ENCODE measurements around the gene OPCML. TPM values are rescaled to one million over a fixed set of nuclear protein-coding genes. Genes with fewer than 3 reads are reported as not detected.

The OPCML gene
- total RNA-seq, 2 donors from 2014 or later: not detected

GRCh38 chr11:132895340-132895739, 637.0 kb downstream of the OPCML start:
- no peaks in the 10 kb centered on the region for H3K9me3 ChIP-seq (ENCODE audit: control insufficient read depth, low read length, poor library complexity, severe bottlenecking)
- Mint-ChIP-seq H3K4me1 (no peaks in the 10 kb centered on the region), H3K36me3 (ENCODE audit: low read depth) (no peaks in the 10 kb centered on the region), H3K27me3 (peaks cover 6% of the 10 kb centered on the region), H3K27ac (no peak overlapping the region), H3K4me3 (no peak overlapping the region)
- no peak for ATAC-seq
- DNase-seq: no peak

- H3K27me3 Mint-ChIP-seq: peaks cover 4% of the 10 kb centered on the region
- H3K4me1 Mint-ChIP-seq: no peaks in the 10 kb centered on the region
- no peaks in the 10 kb centered on the region for H3K9me3 ChIP-seq (ENCODE audit: control insufficient read depth, low read length, poor library complexity, severe bottlenecking)
- ATAC-seq: no peak
- H3K36me3 Mint-ChIP-seq (ENCODE audit: low read depth): no peaks in the 10 kb centered on the region
- no peak overlapping the region for H3K27ac Mint-ChIP-seq
- DNase-seq: no peak
- H3K4me3 Mint-ChIP-seq: no peak overlapping the region
Observed at GRCh38 chr11:132894606-132895005, 637.7 kb downstream of the OPCML start.

- ATAC-seq: no peak
- Mint-ChIP-seq H3K4me3 (no peak overlapping the region), H3K4me1 (no peaks in the 10 kb centered on the region), H3K27me3 (peaks cover 4% of the 10 kb centered on the region), H3K36me3 (ENCODE audit: low read depth) (no peaks in the 10 kb centered on the region), H3K27ac (no peak overlapping the region)
- no peaks in the 10 kb centered on the region for H3K9me3 ChIP-seq (ENCODE audit: control insufficient read depth, low read length, poor library complexity, severe bottlenecking)
- no peak for DNase-seq
Observed at GRCh38 chr11:132892876-132893275, 639.4 kb downstream of the OPCML start.

- H3K9me3 ChIP-seq (ENCODE audit: control insufficient read depth, low read length, poor library complexity, severe bottlenecking): no peaks in the 10 kb centered on the region
- DNase-seq (no peak), ATAC-seq (no peak)
- no peak overlapping the region for H3K27ac Mint-ChIP-seq
- H3K4me3 Mint-ChIP-seq: no peak overlapping the region
- H3K27me3 Mint-ChIP-seq: peaks cover 24% of the 10 kb centered on the region
- no peaks in the 10 kb centered on the region for H3K36me3 Mint-ChIP-seq (ENCODE audit: low read depth)
- H3K4me1 Mint-ChIP-seq: no peaks in the 10 kb centered on the region
Observed at GRCh38 chr11:132888226-132888625, 644.1 kb downstream of the OPCML start.

- H3K36me3 Mint-ChIP-seq (ENCODE audit: low read depth): no peaks in the 10 kb centered on the region
- H3K27me3 Mint-ChIP-seq: peaks cover 30% of the 10 kb centered on the region
- H3K9me3 ChIP-seq (ENCODE audit: control insufficient read depth, low read length, poor library complexity, severe bottlenecking): no peaks in the 10 kb centered on the region
- ATAC-seq (no peak), DNase-seq (no peak)
- H3K4me3 Mint-ChIP-seq: no peak overlapping the region
- H3K27ac Mint-ChIP-seq: no peak overlapping the region
- H3K4me1 Mint-ChIP-seq: no peaks in the 10 kb centered on the region
Observed at GRCh38 chr11:132886335-132886734, 646.0 kb downstream of the OPCML start.

GRCh38 chr11:132883241-132883640, 649.1 kb downstream of the OPCML start:
- Mint-ChIP-seq H3K4me1 (no peaks in the 10 kb centered on the region), H3K4me3 (no peak overlapping the region), H3K27me3 (peaks cover 30% of the 10 kb centered on the region), H3K36me3 (ENCODE audit: low read depth) (no peaks in the 10 kb centered on the region), H3K27ac (no peak overlapping the region)
- no peaks in the 10 kb centered on the region for H3K9me3 ChIP-seq (ENCODE audit: control insufficient read depth, low read length, poor library complexity, severe bottlenecking)
- ATAC-seq: no peak
- no peak for DNase-seq

GRCh38 chr11:132881622-132882021, 650.7 kb downstream of the OPCML start:
- DNase-seq (no peak), ATAC-seq (no peak)
- H3K9me3 ChIP-seq (ENCODE audit: control insufficient read depth, low read length, poor library complexity, severe bottlenecking): no peaks in the 10 kb centered on the region
- Mint-ChIP-seq H3K4me1 (no peaks in the 10 kb centered on the region), H3K27ac (no peak overlapping the region), H3K4me3 (no peak overlapping the region), H3K27me3 (peaks cover 25% of the 10 kb centered on the region), H3K36me3 (ENCODE audit: low read depth) (no peaks in the 10 kb centered on the region)

- ATAC-seq (no peak), DNase-seq (no peak)
- Mint-ChIP-seq H3K27me3 (peaks cover 17% of the 10 kb centered on the region), H3K36me3 (ENCODE audit: low read depth) (no peaks in the 10 kb centered on the region), H3K27ac (no peak overlapping the region), H3K4me1 (no peaks in the 10 kb centered on the region), H3K4me3 (no peak overlapping the region)
- no peaks in the 10 kb centered on the region for H3K9me3 ChIP-seq (ENCODE audit: control insufficient read depth, low read length, poor library complexity, severe bottlenecking)
Observed at GRCh38 chr11:132878111-132878510, 654.2 kb downstream of the OPCML start.

- no peaks in the 10 kb centered on the region for H3K4me1 Mint-ChIP-seq
- ATAC-seq: no peak
- no peaks in the 10 kb centered on the region for H3K36me3 Mint-ChIP-seq (ENCODE audit: low read depth)
- no peak overlapping the region for H3K4me3 Mint-ChIP-seq
- no peaks in the 10 kb centered on the region for H3K9me3 ChIP-seq (ENCODE audit: control insufficient read depth, low read length, poor library complexity, severe bottlenecking)
- H3K27ac Mint-ChIP-seq: no peak overlapping the region
- H3K27me3 Mint-ChIP-seq: peaks cover 17% of the 10 kb centered on the region
- no peak for DNase-seq
Observed at GRCh38 chr11:132876705-132877104, 655.6 kb downstream of the OPCML start.

- no peak overlapping the region for H3K27ac Mint-ChIP-seq
- no peak overlapping the region for H3K4me3 Mint-ChIP-seq
- ATAC-seq: no peak
Observed at GRCh38 chr11:132876239-132876638, 656.1 kb downstream of the OPCML start.

GRCh38 chr11:132874638-132875037, 657.7 kb downstream of the OPCML start:
- H3K27me3 Mint-ChIP-seq: peaks cover 18% of the 10 kb centered on the region
- H3K36me3 Mint-ChIP-seq (ENCODE audit: low read depth): no peaks in the 10 kb centered on the region
- no peak for ATAC-seq
- no peak overlapping the region for H3K27ac Mint-ChIP-seq
- no peaks in the 10 kb centered on the region for H3K4me1 Mint-ChIP-seq
- H3K4me3 Mint-ChIP-seq: no peak overlapping the region
- no peak for DNase-seq
- no peaks in the 10 kb centered on the region for H3K9me3 ChIP-seq (ENCODE audit: control insufficient read depth, low read length, poor library complexity, severe bottlenecking)

More at GRCh38 chr11:132876239-132876638, 656.1 kb downstream of the OPCML start:
- Mint-ChIP-seq H3K27me3 (peaks cover 18% of the 10 kb centered on the region), H3K4me1 (no peaks in the 10 kb centered on the region), H3K36me3 (ENCODE audit: low read depth) (no peaks in the 10 kb centered on the region)
- H3K9me3 ChIP-seq (ENCODE audit: control insufficient read depth, low read length, poor library complexity, severe bottlenecking): no peaks in the 10 kb centered on the region
- DNase-seq: no peak

- H3K27ac Mint-ChIP-seq: no peak overlapping the region
- ATAC-seq: no peak
Observed at GRCh38 chr11:132873841-132874240, 658.5 kb downstream of the OPCML start.

GRCh38 chr11:132872211-132872610, 660.1 kb downstream of the OPCML start:
- ATAC-seq: no peak
- H3K9me3 ChIP-seq (ENCODE audit: control insufficient read depth, low read length, poor library complexity, severe bottlenecking): no peaks in the 10 kb centered on the region
- Mint-ChIP-seq H3K27ac (no peak overlapping the region), H3K36me3 (ENCODE audit: low read depth) (no peaks in the 10 kb centered on the region), H3K27me3 (peaks cover 34% of the 10 kb centered on the region), H3K4me3 (no peak overlapping the region), H3K4me1 (no peaks in the 10 kb centered on the region)
- no peak for DNase-seq

More at GRCh38 chr11:132873841-132874240, 658.5 kb downstream of the OPCML start:
- Mint-ChIP-seq H3K27me3 (peaks cover 21% of the 10 kb centered on the region), H3K36me3 (ENCODE audit: low read depth) (no peaks in the 10 kb centered on the region), H3K4me1 (no peaks in the 10 kb centered on the region), H3K4me3 (no peak overlapping the region)
- no peaks in the 10 kb centered on the region for H3K9me3 ChIP-seq (ENCODE audit: control insufficient read depth, low read length, poor library complexity, severe bottlenecking)
- no peak for DNase-seq

- no peaks in the 10 kb centered on the region for H3K9me3 ChIP-seq (ENCODE audit: control insufficient read depth, low read length, poor library complexity, severe bottlenecking)
- no peak overlapping the region for H3K4me3 Mint-ChIP-seq
- ATAC-seq: no peak
- no peaks in the 10 kb centered on the region for H3K36me3 Mint-ChIP-seq (ENCODE audit: low read depth)
- DNase-seq: no peak
- H3K27me3 Mint-ChIP-seq: peaks cover 21% of the 10 kb centered on the region
- H3K4me1 Mint-ChIP-seq: no peaks in the 10 kb centered on the region
- H3K27ac Mint-ChIP-seq: no peak overlapping the region
Observed at GRCh38 chr11:132866783-132867545, 665.3 kb downstream of the OPCML start.
